GM19438 (cell line): ENCODE measurements around the gene PWWP2A.
"Not testable (repeated sequence)": the region's sequence is repeated elsewhere in the genome, so short reads cannot be mapped to it uniquely, and the experiment has no call there.

Experiments used
- ATAC-seq: cut with Tn5 transposase; IDR thresholded peaks from one replicate; pipeline ENCODE4 v1.9.1; 2021; ENCODE audit warnings: low read depth; ENCODE audit not compliant: unreplicated experiment

Gene PWWP2A

DNA sequence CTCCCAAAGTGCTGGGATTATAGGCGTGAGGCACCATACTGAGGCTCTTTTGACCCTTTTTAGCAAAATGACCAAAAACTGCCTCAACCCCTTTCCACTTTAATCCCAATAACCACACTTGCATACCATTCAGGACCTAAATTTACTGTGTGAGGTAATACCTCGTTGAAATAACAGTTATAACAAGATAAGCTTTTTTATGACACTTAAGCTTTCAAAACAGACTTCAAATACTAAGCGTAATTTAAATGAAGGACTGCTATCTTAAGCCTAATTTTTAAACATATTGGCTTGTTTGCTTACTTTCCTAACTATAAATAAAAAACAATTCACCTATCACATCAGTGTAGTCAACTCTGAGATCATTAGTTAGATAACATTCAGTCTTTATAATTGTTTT is 37.8 kb downstream of the PWWP2A start:
- no peak for ATAC-seq

GRCh38 chr5:160079753-160080152 is 39.5 kb downstream of the PWWP2A start:
- no peak for ATAC-seq

- no peak for ATAC-seq
These were observed 42.3 kb downstream of the PWWP2A start for GRCh38 chr5:160076997-160077396.

DNA sequence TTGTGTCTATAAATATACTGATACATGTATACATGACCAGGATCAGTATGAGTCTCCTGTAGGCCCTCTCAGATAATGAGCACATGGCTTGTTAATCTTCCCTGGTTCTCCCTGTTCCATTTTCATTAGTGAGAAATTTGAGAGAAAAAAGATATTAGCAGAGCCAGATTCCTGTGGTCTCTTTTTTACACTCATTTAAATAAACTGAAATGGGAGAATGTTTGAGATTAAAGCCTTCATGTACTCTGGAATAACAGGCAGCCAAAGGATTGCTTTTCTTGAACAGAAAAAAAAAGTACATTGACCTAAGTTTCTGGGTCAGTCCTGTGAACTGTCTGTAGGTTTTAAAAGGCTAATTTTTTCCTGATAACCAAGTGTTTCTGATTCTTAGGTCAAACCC is 44.2 kb downstream of the PWWP2A start:
- ATAC-seq, result no peak

GRCh38 chr5:160071916-160072315 is 47.3 kb downstream of the PWWP2A start:
- no peak for ATAC-seq

DNA sequence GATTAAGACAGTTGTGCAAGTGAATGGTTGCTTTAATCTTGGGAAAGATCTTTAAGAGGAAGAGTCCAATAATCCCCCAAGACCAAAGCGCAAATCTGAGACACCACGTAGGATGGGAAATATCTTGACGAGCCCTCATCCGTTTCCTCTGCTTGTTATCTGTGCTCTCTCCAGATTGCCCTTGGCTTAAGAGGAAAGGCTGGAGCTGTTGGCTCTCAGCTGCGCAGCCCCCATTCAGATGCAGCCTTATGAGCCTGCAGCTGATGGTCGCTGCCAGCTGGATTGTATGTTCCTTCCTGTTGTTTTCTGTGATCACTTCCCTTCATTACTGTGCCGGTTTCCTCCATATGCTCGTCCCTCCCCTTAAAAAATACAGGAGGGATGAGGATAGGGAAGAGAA is 47.7 kb downstream of the PWWP2A start:
- no peak for ATAC-seq

GRCh38 chr5:160069120-160069519 is 50.1 kb downstream of the PWWP2A start:
- not testable (repeated sequence) for ATAC-seq

GRCh38 chr5:160064995-160065614 is 54.1 kb downstream of the PWWP2A start:
- no peak for ATAC-seq

- ATAC-seq, result no peak
These were observed 54.8 kb downstream of the PWWP2A start for GRCh38 chr5:160064417-160064810.

DNA sequence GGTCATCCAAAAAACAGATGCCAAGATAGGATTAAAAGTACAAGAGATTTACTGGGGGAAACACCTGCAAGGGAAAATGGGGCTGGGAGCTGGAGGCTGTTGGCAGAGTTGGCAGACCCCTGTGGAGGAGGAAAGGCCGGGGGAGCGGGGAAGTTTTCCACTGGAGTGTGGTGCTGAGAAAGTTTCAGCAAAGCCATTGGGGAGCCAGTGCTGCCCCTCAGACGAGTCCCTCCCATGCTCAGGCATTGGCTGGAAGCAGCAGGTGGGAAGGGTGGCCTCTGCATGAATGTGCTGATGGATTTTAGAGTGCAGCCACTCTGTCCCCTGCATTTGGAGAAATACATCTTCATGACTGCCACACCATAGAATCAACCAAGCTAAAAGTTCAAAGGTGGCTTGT is 57.5 kb downstream of the PWWP2A start:
- ATAC-seq, result no peak

- no peak for ATAC-seq
These were observed 59.2 kb downstream of the PWWP2A start for GRCh38 chr5:160060001-160060400.

- no peak for ATAC-seq
These were observed 62.0 kb downstream of the PWWP2A start for GRCh38 chr5:160057256-160057655.

DNA sequence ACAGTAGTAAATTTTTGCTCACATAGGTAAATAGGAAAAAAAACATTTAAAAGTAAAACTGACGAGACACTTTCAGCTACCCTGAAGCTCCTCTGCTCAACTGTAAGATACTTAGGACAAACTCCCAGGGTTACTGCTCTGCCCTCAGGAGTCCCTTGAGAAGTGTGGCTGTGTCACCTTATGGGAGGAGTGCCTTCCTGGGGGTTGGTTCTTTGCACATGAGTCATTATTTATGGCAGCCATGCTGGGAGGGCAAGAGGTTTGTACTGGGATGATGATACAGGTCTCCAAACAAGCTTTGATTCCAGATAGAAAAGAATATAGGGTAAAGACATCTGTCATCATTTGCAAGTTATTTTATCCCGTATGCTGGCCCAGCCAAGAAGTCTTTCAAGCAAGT is 64.4 kb downstream of the PWWP2A start:
- no peak for ATAC-seq

GRCh38 chr5:160054047-160054446 is 65.2 kb downstream of the PWWP2A start:
- ATAC-seq, result no peak

DNA sequence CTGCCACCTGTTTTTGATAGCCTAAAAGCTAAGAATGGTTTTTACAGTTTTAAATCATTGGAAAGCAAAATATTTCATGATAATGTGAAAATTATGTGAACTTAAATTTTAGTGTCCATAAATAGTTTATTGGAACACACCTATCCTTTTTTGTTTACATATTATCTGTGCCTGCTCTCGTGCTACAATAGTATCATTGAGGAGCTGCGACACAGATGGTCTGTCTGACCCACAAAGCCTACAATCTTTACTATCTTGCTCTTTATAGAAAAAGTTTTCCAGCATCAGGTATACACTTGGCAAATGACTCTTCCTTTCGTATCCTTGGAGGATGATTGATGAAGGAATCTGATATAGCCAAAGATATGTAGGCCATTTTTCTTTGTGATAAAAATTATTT is 70.2 kb downstream of the PWWP2A start:
- ATAC-seq, result no peak

GRCh38 chr5:160048131-160048530 is 71.1 kb downstream of the PWWP2A start:
- no peak for ATAC-seq

DNA sequence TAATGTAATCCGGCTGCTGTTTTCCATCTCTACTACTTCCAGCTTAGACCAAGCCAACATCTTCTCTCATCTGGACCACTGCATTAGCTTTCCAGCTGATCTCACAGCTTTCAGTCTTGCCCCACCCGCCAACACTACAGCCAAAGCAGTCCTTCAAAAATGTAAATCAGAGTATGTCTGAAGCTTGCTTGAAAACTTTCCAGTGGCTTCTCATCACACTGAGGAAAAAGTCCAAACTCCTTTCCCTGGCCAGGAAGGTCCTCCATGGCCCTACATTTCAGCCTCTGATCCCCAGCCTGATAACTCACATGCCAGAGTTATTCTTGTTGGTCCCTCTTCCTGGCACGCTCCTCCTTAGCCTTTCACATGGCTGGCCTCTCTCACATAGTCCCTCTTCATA is 71.8 kb downstream of the PWWP2A start:
- ATAC-seq, result no peak

GRCh38 chr5:160044967-160045366 is 74.3 kb downstream of the PWWP2A start:
- no peak for ATAC-seq

DNA sequence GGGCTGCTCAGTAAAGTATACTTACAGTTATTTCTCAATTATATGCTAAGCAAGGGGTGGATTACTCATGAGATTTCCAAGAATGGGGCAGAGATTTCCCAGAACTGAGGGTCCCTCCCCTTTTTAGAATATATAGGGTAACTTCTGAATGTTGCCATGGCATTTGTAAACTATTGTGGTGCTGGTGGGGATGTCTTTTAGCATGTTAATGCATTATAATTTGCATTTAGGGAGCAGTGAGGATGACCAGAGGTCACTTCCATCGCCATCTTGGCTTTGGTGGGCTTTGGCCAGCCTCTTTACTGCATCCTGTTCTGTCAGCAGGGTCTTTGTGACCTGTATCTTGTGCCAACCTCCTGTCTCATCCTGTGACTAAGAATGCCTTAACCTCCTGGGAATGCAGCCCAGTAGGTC is 74.9 kb downstream of the PWWP2A start:
- ATAC-seq, result no peak

GRCh38 chr5:160042671-160043070 is 76.6 kb downstream of the PWWP2A start:
- ATAC-seq, result no peak
